Upper lobe of left lung (tissue), 6 donors: ENCODE results near the gene PAM. TPM values are rescaled to one million over a fixed set of nuclear protein-coding genes. Genes with fewer than 3 reads are reported as not detected.

Experiments
- ATAC-seq, 2 donors: fragments of 200-7000 bp; cut with Tn5 transposase; one replicate each; pipeline ENCODE4 v1.9.1; 2022; ENCODE audit warnings: mild to moderate bottlenecking in 2 of 2, moderate library complexity in 2 of 2; ENCODE audit not compliant: low FRiP score in 2 of 2
- DNase-seq, 2 donors: peaks; one replicate each; pipeline ENCODE4 v3.0.0-alpha.2; 2019 to 2020
- H3K27ac ChIP-seq, 4 donors: fragments of 200-600 bp; sonication (generic); one replicate each; pipeline ENCODE4 v1.5.1; 2016 to 2019
- H3K27me3 ChIP-seq, 4 donors: fragments of 200-600 bp; sonication (generic); one replicate each; pipeline ENCODE4 v1.5.1; 2017 to 2019
- H3K36me3 ChIP-seq, 4 donors: fragments of 200-600 bp; sonication (generic); one replicate each; pipeline ENCODE4 v1.5.1; 2016 to 2019
- H3K4me1 ChIP-seq, 4 donors: fragments of 200-600 bp; sonication (generic); one replicate each; pipeline ENCODE4 v1.5.1; 2018 to 2019
- H3K4me3 ChIP-seq, 4 donors: fragments of 200-600 bp; sonication (generic); one replicate each; pipeline ENCODE4 v1.5.1; 2017 to 2019; ENCODE audit warnings: mild to moderate bottlenecking in 2 of 4, moderate library complexity in 1 of 4
- H3K9me3 ChIP-seq, 4 donors: fragments of 200-600 bp; sonication (generic); one replicate each; pipeline ENCODE4 v1.5.1; 2018 to 2019
- CTCF ChIP-seq, 6 experiments: fragments of 450-650 bp in 4 of 6; fragments of 200-600 bp in 2 of 6; sonication (generic) in 2 of 6; IDR thresholded peaks; one replicate each; pipeline ENCODE4 v1.5.1; 2016 to 2019; ENCODE audit warnings: antibody characterized with exemption in 6 of 6
- EP300 ChIP-seq, 4 donors: sonication (generic); formaldehyde crosslinking; IDR thresholded peaks; one replicate each; pipeline ENCODE4 v1.5.1; 2017; ENCODE audit warnings: antibody characterized with exemption in 4 of 4, control low read depth in 2 of 4
- POLR2A ChIP-seq, 4 donors: fragments of 450-650 bp; IDR thresholded peaks; one replicate each; pipeline ENCODE4 v1.5.1; 2016 to 2017; ENCODE audit warnings: antibody characterized with exemption in 4 of 4, mild to moderate bottlenecking in 2 of 4
- POLR2AphosphoS5 ChIP-seq, 2 donors: sonication (generic); formaldehyde crosslinking; IDR thresholded peaks; one replicate each; pipeline ENCODE4 v1.5.1; 2017; ENCODE audit warnings: antibody characterized with exemption in 2 of 2
- WGBS, 2 donors: methylation state at CpG; one replicate each; pipeline ENCODE4 v1.1.5; 2017 to 2018; 5-methylcytosine and 5-hydroxymethylcytosine counted together
- total RNA-seq, 6 donors: library from RNA; depleted of rRNA in 4 of 6; stranded (reverse); fragments of >200 nt in 4 of 6; gene quantifications; one replicate each; pipeline versions ENCODE4 v1.1.0 to v1.2.1, GENCODE V29; 2016 to 2021
- donor health status: DM: no; HTN: no; CAD: no; lungs with moderate emphysema.
- donor health status: DM: no; HTN: yes; CAD: no; lungs with severe emphysema.

Gene PAM
- total RNA-seq, 6 donors from 2014 or later: 91.1 to 428 (median 212) TPM

- peaks cover 0 to 6% (median 0%) of the 10 kb centered on the region in 4 donors for H3K4me1 ChIP-seq
- no peak for DNase-seq
- no peak overlapping the region for H3K27ac ChIP-seq
- TF ChIP-seq EP300 (IDR thresholded peaks at IDR 0.05) (no peak), POLR2AphosphoS5 (IDR thresholded peaks at IDR 0.05) (no peak), POLR2A (IDR thresholded peaks at IDR 0.05) (no peak), CTCF (IDR thresholded peaks at IDR 0.05) (no peak)
- H3K9me3 ChIP-seq: no peaks in the 10 kb centered on the region
- 44 to 53% methylated on average over 1 of the region's 1 CpG for WGBS, 2 donors
- ATAC-seq: no peak
- no peaks in the 10 kb centered on the region for H3K27me3 ChIP-seq
- peaks cover 0 to 23% (median 0%) of the 10 kb centered on the region in 4 donors for H3K36me3 ChIP-seq
- H3K4me3 ChIP-seq: no peak overlapping the region
Measured at GRCh38 chr5:103013933-103014552, 258.9 kb downstream of the PAM start.

- TF ChIP-seq POLR2AphosphoS5 (IDR thresholded peaks at IDR 0.05) (no peak), CTCF (IDR thresholded peaks at IDR 0.05) (no peak), EP300 (IDR thresholded peaks at IDR 0.05) (no peak), POLR2A (IDR thresholded peaks at IDR 0.05) (no peak)
- no peak overlapping the region for H3K27ac ChIP-seq
- H3K27me3 ChIP-seq: no peaks in the 10 kb centered on the region
- no peak overlapping the region for H3K4me3 ChIP-seq
- 57 to 72% methylated on average over 2 of the region's 2 CpGs for WGBS, 2 donors
- H3K4me1 ChIP-seq: peaks cover 0 to 6% (median 0%) of the 10 kb centered on the region in 4 donors
- H3K9me3 ChIP-seq: no peaks in the 10 kb centered on the region
- ATAC-seq: no peak
- no peak for DNase-seq
- H3K36me3 ChIP-seq: peaks cover 0 to 26% (median 0%) of the 10 kb centered on the region in 4 donors
Measured at GRCh38 chr5:103014983-103015382, 259.9 kb downstream of the PAM start.

GRCh38 chr5:103016167-103016566 lies 261.1 kb downstream of the PAM start:
- Histone ChIP-seq H3K27ac (no peak overlapping the region), H3K27me3 (no peaks in the 10 kb centered on the region), H3K4me1 (peaks cover 0 to 6% (median 0%) of the 10 kb centered on the region in 4 donors), H3K36me3 (peaks cover 0 to 36% (median 2%) of the 10 kb centered on the region in 4 donors), H3K9me3 (no peaks in the 10 kb centered on the region), H3K4me3 (no peak overlapping the region)
- 93% methylated on average over 2 of the region's 2 CpGs for WGBS, 2 donors
- TF ChIP-seq POLR2A (IDR thresholded peaks at IDR 0.05) (no peak), POLR2AphosphoS5 (IDR thresholded peaks at IDR 0.05) (no peak)
- DNase-seq: no peak
- ATAC-seq: no peak

- Histone ChIP-seq H3K4me3 (no peak overlapping the region), H3K36me3 (peaks cover 0 to 35% (median 2%) of the 10 kb centered on the region in 4 donors), H3K27ac (no peak overlapping the region), H3K27me3 (no peaks in the 10 kb centered on the region), H3K9me3 (no peaks in the 10 kb centered on the region), H3K4me1 (peaks cover 0 to 4% (median 0%) of the 10 kb centered on the region in 4 donors)
- TF ChIP-seq POLR2AphosphoS5 (IDR thresholded peaks at IDR 0.05) (no peak), POLR2A (IDR thresholded peaks at IDR 0.05) (no peak), CTCF (IDR thresholded peaks at IDR 0.05) (no peak), EP300 (IDR thresholded peaks at IDR 0.05) (no peak)
- ATAC-seq: no peak
- 86 to 93% methylated on average over 1 of the region's 1 CpG for WGBS, 2 donors
- no peak for DNase-seq
Measured at GRCh38 chr5:103019804-103020203, 264.7 kb downstream of the PAM start.

GRCh38 chr5:103021314-103021713 lies 266.2 kb downstream of the PAM start:
- TF ChIP-seq POLR2A (IDR thresholded peaks at IDR 0.05) (no peak), POLR2AphosphoS5 (IDR thresholded peaks at IDR 0.05) (no peak), EP300 (IDR thresholded peaks at IDR 0.05) (no peak), CTCF (IDR thresholded peaks at IDR 0.05) (no peak)
- no peaks in the 10 kb centered on the region for H3K9me3 ChIP-seq
- H3K4me1 ChIP-seq: no peaks in the 10 kb centered on the region
- H3K27me3 ChIP-seq: no peaks in the 10 kb centered on the region
- H3K36me3 ChIP-seq: peaks cover 0 to 35% (median 2%) of the 10 kb centered on the region in 4 donors
- H3K27ac ChIP-seq: no peak overlapping the region
- DNase-seq (no peak), ATAC-seq (no peak)
- no peak overlapping the region for H3K4me3 ChIP-seq
- 55 to 58% methylated on average over 2 of the region's 2 CpGs for WGBS, 2 donors
